GM18873 (cell line): Measurements from ENCODE around the gene CREB3.

Experiments
- ATAC-seq: cut with Tn5 transposase; IDR thresholded peaks from one replicate; pipeline ENCODE4 v1.9.1; 2021; ENCODE audit warnings: mild to moderate bottlenecking, moderate library complexity, moderate number of reproducible peaks; ENCODE audit not compliant: unreplicated experiment, low FRiP score

The CREB3 gene

DNA sequence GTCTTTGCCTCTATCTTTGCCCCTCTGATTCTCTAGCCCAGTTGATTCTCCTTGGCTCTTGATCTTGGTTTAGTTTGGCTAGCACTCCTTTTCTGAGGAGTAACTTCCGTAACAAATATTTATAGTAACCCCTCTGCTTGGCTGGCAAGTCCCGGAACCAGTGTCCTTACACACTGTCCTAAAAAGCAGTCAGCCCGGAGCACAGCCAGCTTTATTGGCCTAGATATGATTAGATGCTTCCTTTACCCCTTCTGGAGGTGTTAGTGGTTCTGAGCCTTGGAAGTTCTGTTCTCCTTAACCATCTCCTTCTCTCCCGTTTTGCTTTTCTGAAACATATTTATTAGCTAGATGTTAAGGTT lies 38.6 kb downstream of the CREB3 start:
- no peak for ATAC-seq

DNA sequence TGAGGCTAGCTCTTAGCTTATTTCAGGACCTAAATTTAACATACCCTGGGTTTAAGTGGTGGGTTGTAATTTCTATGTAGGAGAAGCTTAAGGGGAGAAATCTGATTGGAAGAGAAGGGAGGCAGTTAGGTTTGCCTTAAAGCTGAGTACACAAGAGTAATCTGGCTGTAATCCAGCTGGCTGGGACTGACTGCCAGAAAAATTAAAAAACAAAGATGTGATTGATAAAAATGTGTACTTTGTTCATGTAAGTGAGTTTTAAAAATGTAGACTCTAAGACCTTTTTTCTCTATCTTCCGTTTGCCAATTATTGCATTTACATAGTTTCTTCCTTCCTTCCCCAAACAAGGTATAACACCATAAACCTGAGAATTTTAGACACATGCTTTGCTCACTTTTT lies 39.1 kb downstream of the CREB3 start:
- no peak for ATAC-seq

DNA sequence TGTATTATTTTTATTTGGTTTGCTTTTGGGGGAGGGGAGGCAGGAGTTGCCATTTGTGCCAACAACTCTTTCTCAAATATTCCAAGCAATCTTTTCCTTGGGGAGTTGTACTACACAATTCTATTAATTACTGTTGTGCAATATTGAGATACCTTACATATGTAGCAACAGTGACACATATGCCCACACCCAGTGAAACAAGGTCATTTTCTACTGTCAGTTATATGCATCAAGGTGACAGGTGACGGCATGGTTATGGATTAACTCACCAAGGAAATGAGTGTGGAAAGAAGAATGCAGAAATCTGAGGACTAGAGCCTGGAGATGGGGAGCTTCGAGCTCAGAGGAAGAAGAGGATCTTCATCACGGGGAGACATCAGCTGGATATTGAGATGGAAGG lies 39.5 kb downstream of the CREB3 start:
- no peak for ATAC-seq

DNA sequence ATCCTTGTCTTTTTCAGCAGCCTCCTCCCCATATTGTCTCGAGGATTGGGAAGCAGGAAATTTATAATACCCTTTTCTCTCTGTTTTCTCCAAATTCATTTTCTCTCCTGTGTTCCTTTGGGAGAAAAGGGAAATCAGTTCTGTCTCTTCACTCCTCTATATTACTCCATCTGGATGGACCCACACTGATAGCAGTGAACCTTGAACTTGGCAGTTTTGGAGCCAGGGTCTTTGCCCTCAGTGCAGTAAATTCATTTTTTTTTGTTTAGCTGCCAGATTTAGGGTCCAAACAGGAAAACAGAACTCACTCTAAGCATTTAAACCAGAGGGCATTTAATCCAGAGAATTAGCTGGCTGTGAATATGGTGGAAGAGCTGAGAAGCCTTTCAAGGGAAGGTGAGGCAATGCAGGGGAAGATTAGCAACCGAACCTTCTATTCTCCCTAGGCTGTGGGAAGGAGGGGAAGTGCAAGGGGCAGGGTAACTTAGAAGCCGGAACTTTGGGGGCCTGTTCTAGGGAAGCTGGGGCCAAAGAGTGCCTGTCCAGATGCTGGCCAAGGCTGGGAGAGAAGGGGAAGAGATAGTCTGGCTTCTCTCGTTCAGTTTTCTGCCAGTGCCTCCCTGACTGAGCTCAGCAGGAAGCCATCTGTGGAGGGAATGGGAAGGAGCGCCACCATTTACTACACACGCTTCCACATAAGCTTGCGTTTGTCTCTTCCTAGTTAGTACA lies 42.6 kb downstream of the CREB3 start:
- no peak for ATAC-seq

DNA sequence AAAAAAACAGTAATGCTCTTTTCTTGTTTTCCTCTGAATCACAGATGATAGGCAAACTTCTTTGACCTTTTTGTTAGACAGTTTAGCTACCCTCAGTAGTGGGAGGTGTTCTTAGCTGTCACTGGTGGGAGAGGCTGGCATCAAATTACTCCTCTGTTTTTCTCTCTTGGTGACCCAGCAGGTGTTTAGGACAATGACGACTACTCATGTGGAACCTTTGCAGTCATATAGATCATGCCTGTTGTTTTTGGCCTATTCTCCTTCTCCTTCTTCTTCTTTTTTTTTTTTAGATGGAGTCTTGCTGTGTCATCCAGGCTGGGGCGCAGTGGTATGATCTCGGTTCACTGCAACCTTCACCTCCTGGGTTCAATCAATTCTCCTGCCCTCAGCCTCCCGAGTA lies 43.6 kb downstream of the CREB3 start:
- no peak for ATAC-seq

DNA sequence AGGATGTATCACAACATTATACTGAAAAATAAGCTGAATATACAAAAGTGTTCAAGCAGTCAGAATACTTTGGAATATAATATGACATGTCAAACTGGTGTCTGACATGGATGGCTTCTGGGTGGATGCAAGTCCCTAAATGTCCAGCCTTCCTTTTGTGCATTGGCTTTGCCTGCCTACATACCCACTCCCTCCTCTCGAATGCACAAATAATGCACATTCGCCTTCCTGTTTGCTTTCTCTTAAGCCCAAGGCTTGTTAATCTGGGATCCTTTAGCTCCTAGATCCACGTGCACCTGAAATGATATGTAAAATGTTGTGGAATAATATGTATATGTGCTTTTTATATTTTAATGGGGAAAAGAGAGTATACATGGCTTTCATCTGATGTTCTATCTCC lies 46.0 kb downstream of the CREB3 start:
- no peak for ATAC-seq

DNA sequence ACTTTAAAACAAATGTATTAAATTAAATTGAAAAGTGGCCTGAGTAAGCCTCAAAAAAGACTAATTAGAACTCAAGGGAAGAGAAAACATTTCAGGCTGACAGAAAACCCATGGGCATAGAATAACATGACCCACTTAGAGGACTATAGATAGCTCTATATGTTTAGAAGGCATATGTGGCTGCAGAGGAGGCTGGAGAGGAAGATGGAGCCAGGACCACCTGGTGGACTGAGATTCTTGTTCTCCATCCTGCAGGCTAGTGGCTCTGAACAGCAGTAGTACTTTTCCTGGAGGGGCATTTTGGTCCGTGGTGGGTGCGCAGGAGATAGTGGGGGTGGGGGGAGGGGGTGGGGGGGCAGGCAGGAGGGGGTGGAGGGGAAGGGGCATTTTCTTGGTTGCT lies 48.6 kb downstream of the CREB3 start:
- ATAC-seq = no peak

DNA sequence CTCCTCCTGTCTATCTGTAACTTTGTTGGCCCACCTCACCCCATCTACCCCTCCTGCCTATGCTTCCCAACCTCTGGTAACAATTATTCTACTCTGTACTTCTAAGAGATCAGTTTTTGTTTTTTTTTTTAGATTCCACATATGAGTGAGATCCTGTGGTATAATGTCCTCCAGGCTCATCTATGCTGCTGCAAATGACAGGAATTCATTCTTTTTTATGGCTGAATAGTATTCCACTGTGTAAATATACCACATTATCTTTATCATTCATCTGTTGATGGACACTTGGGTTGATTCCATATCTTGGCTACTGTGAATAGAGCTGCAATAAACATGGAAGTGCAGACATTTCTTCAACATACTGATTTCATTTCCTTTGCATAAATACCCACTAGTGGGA lies 51.0 kb downstream of the CREB3 start:
- no peak for ATAC-seq
